GM18870 (cell line): ENCODE results near the gene SHOC2.
A peak's percentile ranks its signal among the peaks of the same experiment; 100 is the strongest.

Experiments used
- ATAC-seq: cut with Tn5 transposase; IDR thresholded peaks from one replicate; pipeline ENCODE4 v1.9.1; 2021; ENCODE audit warnings: moderate library complexity; ENCODE audit not compliant: unreplicated experiment

Gene SHOC2

GRCh38 chr10:110919349-110919931 is at the start of gene SHOC2:
TSS of gene SHOC2 (plus strand) at chr10:110919604. CDS start at chr10:110964359, 44,755 bp downstream.
- ATAC-seq = no peak

- no peak for ATAC-seq
Measured at GRCh38 chr10:110870823-110871297, 48.5 kb upstream of the SHOC2 start.

- ATAC-seq = peak; percentile 73
Measured at GRCh38 chr10:110871298-110872084, 47.9 kb upstream of the SHOC2 start, which contains the start of gene PDCD4. TSS of gene PDCD4 (plus strand) at chr10:110871928. CDS start at chr10:110876028, 4,100 bp downstream.

- peak; percentile 16 for ATAC-seq
Measured at GRCh38 chr10:110872145-110872983, 47.0 kb upstream of the SHOC2 start.

GRCh38 chr10:110872984-110873923 is 46.1 kb upstream of the SHOC2 start:
- ATAC-seq = no peak

- ATAC-seq = no peak
Measured at GRCh38 chr10:110873951-110874350, 45.5 kb upstream of the SHOC2 start.

- no peak for ATAC-seq
Measured at GRCh38 chr10:110876000-110876399, 43.4 kb upstream of the SHOC2 start.

GRCh38 chr10:110876788-110877187 is 42.6 kb upstream of the SHOC2 start:
- ATAC-seq = no peak

GRCh38 chr10:110880012-110880411 is 39.4 kb upstream of the SHOC2 start:
- ATAC-seq = no peak

GRCh38 chr10:110881247-110881646 is 38.2 kb upstream of the SHOC2 start:
- ATAC-seq = no peak

GRCh38 chr10:110881905-110882304 is 37.5 kb upstream of the SHOC2 start:
- ATAC-seq = no peak

- no peak for ATAC-seq
Measured at GRCh38 chr10:110883924-110884323, 35.5 kb upstream of the SHOC2 start.

- no peak for ATAC-seq
Measured at GRCh38 chr10:110885932-110886674, 33.3 kb upstream of the SHOC2 start.

- ATAC-seq = no peak
Measured at GRCh38 chr10:110887560-110887959, 31.8 kb upstream of the SHOC2 start.

- ATAC-seq = no peak
Measured at GRCh38 chr10:110892602-110893288, 26.7 kb upstream of the SHOC2 start.

GRCh38 chr10:110893559-110894179 is 25.7 kb upstream of the SHOC2 start:
- peak; percentile 67 for ATAC-seq

GRCh38 chr10:110897184-110897583 is 22.2 kb upstream of the SHOC2 start:
- ATAC-seq = no peak

GRCh38 chr10:110898391-110898790 is 21.0 kb upstream of the SHOC2 start:
- ATAC-seq = no peak
